GM23338 (cell line): Measurements from ENCODE around the gene CFLAR.

Source experiments
- CTCF ChIP-seq, 2 experiments: fragments of 200-600 bp in 1 of 2; sonication (generic) in 1 of 2; conservative IDR thresholded peaks; 2 replicates each; pipeline versions ENCODE4 v1.5.1 to v1.6.1; 2016 to 2017; ENCODE audit warnings: antibody characterized with exemption in 2 of 2, low read depth in 2 of 2, mild to moderate bottlenecking in 2 of 2, moderate library complexity in 1 of 2
- REST ChIP-seq: IDR thresholded peaks from one replicate; pipeline ENCODE4 v1.6.1; 2018; ENCODE audit warnings: antibody characterized with exemption; ENCODE audit not compliant: unreplicated experiment

GRCh38 chr2:201182650-201183364 is 66.8 kb downstream of the CFLAR start, which contains the start of gene CASP10:
- TF ChIP-seq REST, result no peak
- TF ChIP-seq CTCF (conservative IDR thresholded peaks at IDR 0.05; ENCODE audit: low read depth in 2 of 2), result peak; percentile 58 to 70
